GM18502 (cell line): ENCODE results near the gene MTX3.
A peak's percentile ranks its signal among the peaks of the same experiment; 100 is the strongest.

Source experiments
- ATAC-seq: cut with Tn5 transposase; IDR thresholded peaks from one replicate; pipeline ENCODE4 v1.9.1; 2021; ENCODE audit warnings: mild to moderate bottlenecking; ENCODE audit not compliant: unreplicated experiment, poor library complexity

MTX3 gene

DNA sequence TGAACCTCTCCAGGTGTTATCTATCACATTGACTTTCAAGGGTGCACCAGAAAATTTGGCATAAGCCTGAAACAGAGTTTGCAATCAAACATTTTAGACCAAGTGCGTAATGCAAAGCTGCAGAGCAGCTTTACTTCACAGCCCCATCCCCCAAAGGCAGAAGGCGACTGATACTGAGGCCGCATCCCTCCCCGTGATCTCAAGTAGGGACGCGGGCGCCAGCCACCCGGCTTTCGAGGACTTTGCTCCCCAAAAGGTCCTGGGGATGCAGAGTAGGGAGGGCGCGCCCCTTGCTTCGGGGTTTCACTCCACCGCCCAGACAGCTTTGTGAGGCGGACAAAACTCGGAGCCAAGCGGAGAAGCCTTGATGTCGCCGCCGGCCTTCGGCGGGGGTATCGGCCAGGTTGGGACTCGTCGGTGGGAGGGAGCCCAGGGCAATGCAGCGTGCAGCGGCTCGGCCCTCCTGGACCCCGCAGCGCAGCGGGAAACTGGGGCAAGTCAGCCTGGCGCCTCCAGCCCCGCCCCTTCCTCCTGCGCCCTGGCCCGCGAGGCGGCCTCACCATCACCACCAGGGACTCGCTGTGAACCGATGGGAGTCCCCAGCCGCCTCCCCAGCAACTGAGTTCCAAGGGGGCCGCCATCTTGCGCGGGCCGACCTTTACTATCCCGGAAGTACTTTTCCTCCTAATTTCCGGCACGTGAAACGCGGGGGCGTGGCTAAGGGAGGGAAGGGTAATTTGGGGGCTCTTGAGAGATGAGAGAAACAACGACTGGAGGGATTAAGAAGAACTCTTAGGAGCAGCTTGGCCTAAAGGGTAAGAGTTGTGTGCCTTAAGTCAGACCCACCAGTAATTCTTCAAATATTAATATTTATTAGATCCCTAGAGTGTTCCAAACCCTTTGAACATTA is at the start of gene MTX3:
MTX3 (minus strand) TSS at position 665 of the 910 bp plus-strand sequence; CDS start at position 641, 24 bp downstream.
- peak; percentile 92 for ATAC-seq

GRCh38 chr5:80039650-80040049 is 48.6 kb upstream of the MTX3 start:
- ATAC-seq = no peak

DNA sequence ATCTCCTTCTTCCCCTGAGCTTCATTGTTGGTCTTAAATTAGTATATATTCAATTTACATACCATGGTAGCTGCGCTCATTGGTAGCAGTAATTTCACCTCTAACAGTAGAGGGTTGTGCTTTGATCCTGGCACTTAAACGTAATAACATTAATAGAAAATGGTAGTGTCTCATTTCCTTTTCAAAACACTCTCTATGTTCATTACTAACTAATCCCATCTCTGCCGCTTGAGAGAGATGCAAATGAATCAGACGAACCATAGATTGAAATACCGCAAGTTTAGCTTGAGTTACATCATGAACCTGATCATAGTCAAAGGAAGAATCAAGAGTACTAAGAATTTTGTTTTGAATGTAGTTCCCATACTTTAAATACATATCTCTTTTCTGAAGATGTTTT is 46.3 kb upstream of the MTX3 start:
- ATAC-seq = no peak

GRCh38 chr5:80036615-80037014 is 45.6 kb upstream of the MTX3 start:
- ATAC-seq = no peak

DNA sequence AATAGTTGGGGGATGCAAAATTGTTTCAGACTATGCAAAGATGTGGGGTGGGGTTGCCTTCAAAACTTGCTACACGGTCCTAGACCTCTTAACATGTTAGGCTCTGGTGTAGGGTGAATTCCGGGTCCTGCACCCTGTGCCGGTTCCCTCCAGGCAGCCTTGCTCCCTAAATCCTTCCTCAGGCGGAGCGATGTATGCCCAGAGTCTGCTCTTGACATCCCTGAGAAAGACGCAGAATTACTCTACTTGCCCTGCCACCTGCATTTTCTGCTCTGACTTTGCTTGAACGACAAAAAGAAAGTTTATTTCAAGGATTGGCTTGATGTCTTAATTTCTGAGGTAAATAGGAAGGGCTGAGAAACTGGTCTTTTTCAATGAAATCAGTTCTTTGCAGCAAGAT is 44.8 kb upstream of the MTX3 start:
- no peak for ATAC-seq

DNA sequence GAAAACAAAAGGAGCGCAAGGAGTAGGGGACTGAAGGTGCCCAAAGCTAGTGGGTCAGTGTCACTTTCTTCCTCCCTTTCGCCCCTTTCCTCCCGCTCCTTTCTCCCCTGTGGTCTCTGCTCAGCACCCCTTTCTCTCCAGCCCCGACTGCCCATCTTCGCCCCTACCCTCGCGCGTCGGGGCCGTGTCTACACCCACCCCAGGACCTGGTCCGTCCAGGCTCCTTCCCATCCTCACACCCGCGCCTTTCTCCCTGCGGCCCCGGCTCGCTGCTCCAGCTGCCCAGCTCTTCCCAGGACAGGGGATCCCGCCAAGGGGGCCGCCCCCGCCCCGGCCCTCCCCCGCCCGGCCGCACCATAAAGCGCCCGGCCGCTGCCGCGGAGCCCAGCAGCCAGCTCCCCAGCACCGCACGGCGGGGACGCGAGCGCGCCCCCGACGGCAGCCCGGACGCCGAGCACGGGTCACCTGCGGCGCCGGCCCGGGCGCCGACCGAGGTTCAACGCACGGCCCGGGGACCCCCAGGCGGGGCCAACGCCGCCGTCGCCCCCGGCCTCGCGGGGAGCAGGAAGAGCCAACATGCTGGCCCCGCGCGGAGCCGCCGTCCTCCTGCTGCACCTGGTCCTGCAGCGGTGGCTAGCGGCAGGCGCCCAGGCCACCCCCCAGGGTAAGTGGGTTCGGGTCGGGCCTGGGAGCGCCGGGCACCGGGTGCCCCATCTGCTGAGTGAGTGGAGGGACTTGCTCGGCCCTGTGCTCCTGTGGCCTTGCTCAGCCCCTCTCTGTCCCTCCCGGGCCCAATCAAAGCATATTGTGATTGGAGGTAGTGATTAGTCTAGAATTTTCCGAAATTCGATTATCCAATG is 44.1 kb upstream of the MTX3 start, which contains the start of gene THBS4:
THBS4 (plus strand) TSS at position 387 of the 860 bp plus-strand sequence; CDS start at position 577, 190 bp downstream.
- no peak for ATAC-seq

DNA sequence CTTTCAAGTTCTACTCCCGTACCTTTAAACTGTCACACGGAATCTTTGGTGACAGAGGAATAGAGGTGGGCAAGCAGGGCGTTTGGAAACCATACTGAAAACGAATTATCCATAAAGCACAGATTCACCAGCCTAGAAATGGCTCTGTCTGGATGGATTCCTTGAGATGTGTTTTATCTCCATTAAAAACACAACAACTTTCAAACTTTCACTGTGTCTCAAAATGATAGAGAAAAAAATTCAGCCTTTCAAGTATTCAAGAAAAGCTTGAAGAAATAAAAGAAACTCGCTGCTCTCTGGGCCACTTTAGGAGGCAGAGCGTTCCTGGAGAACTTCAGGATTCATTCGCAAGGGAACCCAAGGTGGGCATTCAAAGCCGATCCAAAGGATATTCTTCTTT is 43.5 kb upstream of the MTX3 start:
- no peak for ATAC-seq

DNA sequence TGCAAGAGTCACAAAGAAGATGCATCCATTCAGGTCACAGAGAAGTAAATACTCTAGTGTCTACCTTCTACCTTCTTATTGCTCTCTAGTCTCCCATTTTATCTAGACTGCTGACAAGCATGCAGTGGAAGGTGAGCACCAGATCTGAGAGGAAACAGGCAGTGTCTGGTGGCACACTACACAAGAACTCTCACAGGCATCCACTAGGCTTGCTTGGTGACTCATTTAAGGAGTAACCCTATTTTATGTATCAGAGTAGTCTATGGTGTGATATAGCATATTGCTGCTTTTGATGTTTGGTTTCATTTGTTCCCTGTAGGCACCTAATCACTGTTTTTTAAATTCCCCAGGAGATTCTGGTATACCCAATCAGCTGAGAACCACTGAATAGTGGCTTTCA is 42.5 kb upstream of the MTX3 start:
- ATAC-seq = no peak

DNA sequence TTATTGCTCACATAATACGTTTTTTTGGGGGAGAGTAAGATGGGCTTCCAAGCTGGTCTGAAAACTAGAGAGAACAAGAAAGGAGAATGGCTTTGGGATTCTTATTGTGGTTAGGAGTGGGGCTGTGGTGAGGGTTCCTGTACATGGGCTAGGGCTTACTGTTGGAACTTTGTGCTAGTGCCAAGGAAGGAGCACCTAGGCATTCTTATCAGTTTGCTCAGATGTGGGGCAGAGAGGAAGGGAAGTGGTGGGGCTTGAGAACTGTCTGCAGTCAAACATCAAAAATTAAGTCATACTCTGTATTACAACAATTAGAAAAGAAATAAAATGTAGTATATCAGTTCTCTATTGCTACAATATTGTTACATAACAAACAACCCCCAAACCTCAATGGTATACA is 40.0 kb upstream of the MTX3 start:
- no peak for ATAC-seq

GRCh38 chr5:80026841-80027240 is 35.8 kb upstream of the MTX3 start:
- ATAC-seq = no peak

- no peak for ATAC-seq
Measured at GRCh38 chr5:80025069-80025468, 34.0 kb upstream of the MTX3 start.

GRCh38 chr5:80010754-80011392 is 19.8 kb upstream of the MTX3 start:
- ATAC-seq = no peak

GRCh38 chr5:80008995-80009765 is 18.1 kb upstream of the MTX3 start:
- ATAC-seq = no peak

GRCh38 chr5:80002677-80003076 is 11.6 kb upstream of the MTX3 start:
- ATAC-seq = no peak

DNA sequence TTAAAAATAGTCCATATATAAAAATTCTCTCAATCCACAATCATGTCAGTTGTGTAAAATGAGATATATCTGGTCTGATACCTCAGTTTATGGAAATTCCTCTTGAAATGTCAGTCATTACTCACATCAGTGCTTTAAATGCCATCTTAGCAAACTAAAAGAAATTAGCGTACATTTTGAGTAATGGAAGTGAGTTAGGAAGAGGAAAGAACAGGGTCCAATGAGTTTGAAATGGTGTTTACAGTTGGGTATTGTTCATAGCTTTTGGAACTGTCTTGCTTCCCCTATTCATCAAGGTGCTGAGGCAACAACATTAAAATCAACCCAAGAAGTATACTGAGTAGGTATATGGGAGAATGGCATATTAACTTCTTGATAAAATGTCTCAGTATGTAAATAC is 8.7 kb upstream of the MTX3 start:
- ATAC-seq = no peak

DNA sequence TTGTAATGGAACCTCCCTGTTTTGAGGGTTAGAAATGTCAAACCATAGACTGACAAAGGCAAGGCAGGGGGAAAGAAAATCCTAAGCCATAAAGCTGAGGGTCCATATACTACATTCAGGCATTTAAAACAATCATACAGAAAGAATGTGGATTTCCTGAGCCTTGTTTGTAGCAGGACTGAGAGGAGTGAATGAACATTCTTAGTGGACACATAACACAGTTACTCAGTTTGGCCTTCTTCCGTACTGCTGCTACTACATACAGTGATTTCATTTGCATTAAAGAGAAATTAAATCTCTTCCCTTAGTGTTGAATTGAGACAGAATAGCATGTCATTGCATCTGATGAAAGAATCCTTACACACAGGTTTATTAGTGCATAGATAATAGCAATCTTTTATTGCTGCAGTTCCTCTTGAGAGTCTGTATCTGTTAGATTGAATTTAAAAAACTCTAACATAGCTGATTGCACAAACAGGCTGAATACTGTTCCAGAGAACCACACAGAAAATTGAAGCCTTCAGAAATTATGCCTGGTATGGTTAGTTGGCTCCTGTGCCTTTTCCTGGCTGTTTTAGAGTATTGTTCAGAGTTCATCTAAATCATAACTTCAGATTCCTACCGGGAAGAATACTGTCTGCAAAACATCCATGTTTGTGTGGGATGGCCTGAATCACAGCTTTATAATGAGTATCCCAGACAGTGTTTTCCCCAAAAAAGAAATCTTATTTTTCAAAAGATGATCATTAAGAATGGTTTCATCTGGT is 2.0 kb upstream of the MTX3 start:
- ATAC-seq = no peak

GRCh38 chr5:79990205-79990597 is 861 bp downstream of the MTX3 start:
- peak; percentile 59 for ATAC-seq

- no peak for ATAC-seq
Measured at GRCh38 chr5:79986260-79986659, 4.8 kb downstream of the MTX3 start.

DNA sequence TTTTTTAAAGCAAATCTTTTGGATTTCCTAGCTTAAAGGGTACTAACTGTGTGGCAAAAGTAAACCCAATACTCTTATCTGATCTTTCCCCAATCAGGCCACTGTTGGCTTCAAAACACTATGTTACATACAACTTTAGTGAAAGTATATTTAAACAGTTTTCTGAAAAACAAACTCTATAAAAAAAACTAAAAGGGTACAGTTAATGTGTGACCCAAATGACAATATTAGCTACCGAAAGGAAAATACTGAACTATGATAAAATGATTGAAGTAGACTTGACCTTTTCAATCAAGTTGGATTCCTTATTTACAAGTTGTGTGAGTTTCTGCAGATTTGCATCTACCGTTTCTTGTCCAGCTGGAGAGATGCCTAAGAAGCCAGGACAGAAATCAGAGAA is 5.8 kb downstream of the MTX3 start:
- ATAC-seq = no peak
